ENCODE results near the gene SMARCAD1. TPM values are rescaled to one million over a fixed set of nuclear protein-coding genes. Genes with fewer than 3 reads are reported as not detected.

SMARCAD1 gene
- total and polyA plus RNA-seq, 2 of the 8 experiments (the other 6 are each of a cell fraction or from before 2014, with no cell fraction given), result 24.1 to 59.4 TPM

GRCh38 chr4:94332983-94333590 lies 125.4 kb downstream of the SMARCAD1 start:
- Histone ChIP-seq H2BK5ac (ENCODE audit: low read depth, low read length) (no peak overlapping the region), H2BK120ac (replicated peaks; ENCODE audit: low read depth, low read length) (no peak overlapping the region), H3K79me1 (ENCODE audit: low read depth, low read length) (no peaks in the 10 kb centered on the region), H4K20me1 (replicated peaks in 1 of 2; ENCODE audit: control insufficient read depth in 1 of 2, insufficient read depth in 2 of 2, low read length in 2 of 2) (no peaks in the 10 kb centered on the region), H3K27me3 (replicated peaks in 1 of 4; ENCODE audit: control insufficient read depth in 3 of 4, extremely low read depth in 1 of 4, insufficient read depth in 3 of 4, low read length in 3 of 4) (no peaks in the 10 kb centered on the region), H2AK5ac (ENCODE audit: low read depth, low read length) (no peak overlapping the region), H3K79me2 (ENCODE audit: control insufficient read depth in 1 of 2, insufficient read depth in 2 of 2, low read length in 2 of 2) (no peaks in the 10 kb centered on the region), H3K36me3 (ENCODE audit: control insufficient read depth in 2 of 4, insufficient read depth in 4 of 4, low read length in 3 of 4) (no peaks in the 10 kb centered on the region), H4K5ac (ENCODE audit: insufficient read length, low read depth, low read length) (no peak overlapping the region), H3K27ac (ENCODE audit: low read depth, low read length) (no peak overlapping the region), H3K4me3 (ENCODE audit: extremely low read depth in 1 of 4, insufficient read depth in 2 of 4, low read depth in 3 of 4, low read length in 4 of 4) (no peak overlapping the region), H4K91ac (replicated peaks; ENCODE audit: insufficient read length, low read length) (no peak overlapping the region), H3K23ac (ENCODE audit: insufficient read length) (no peak overlapping the region), H3K23me2 (ENCODE audit: low read depth, low read length) (no peaks in the 10 kb centered on the region), H2BK12ac (ENCODE audit: low read depth, low read length) (no peak overlapping the region), H3K18ac (ENCODE audit: extremely low read depth, low read length) (no peak overlapping the region), H2AFZ (ENCODE audit: low read length) (0 out of 2 replicates have a peak overlapping the region, but pooled peaks have one; percentile 63), H2BK20ac (ENCODE audit: low read length) (no peak overlapping the region), H3K9me3 (ENCODE audit: insufficient read depth in 2 of 2, low read depth in 1 of 2, low read length in 1 of 2) (no peaks in the 10 kb centered on the region; a peak in 1 of 4 replicates), H2BK15ac (ENCODE audit: low read length) (no peak overlapping the region), H4K8ac (ENCODE audit: extremely low read depth, insufficient read depth, low read length) (no peak overlapping the region), H3K9ac (replicated peaks in 1 of 4; ENCODE audit: extremely low read depth in 1 of 4, low read depth in 3 of 4, low read length in 3 of 4) (no peak overlapping the region), H3K4me1 (replicated peaks in 1 of 4; ENCODE audit: control insufficient read depth in 3 of 4, insufficient read depth in 4 of 4, low read length in 3 of 4) (peaks cover 0 to 3% (median under 1%) of the 10 kb centered on the region in 4 experiments; a peak in 2 of 7 replicates), H3K4me2 (ENCODE audit: insufficient read depth in 1 of 2, low read depth in 2 of 2, low read length in 2 of 2) (peak overlapping the region in 1 of 2 experiments; percentile 12; a peak in 1 of 4 replicates), H3K56ac (replicated peaks; ENCODE audit: insufficient read length, low read depth, low read length) (no peak overlapping the region), H3K14ac (ENCODE audit: insufficient read length) (no peak overlapping the region), H3K4ac (replicated peaks; ENCODE audit: insufficient read length, low read depth, low read length) (no peak overlapping the region)
- FAIRE-seq (peak; percentile 80), DNase-seq (ENCODE audit: low read depth in 1 of 2, low spot score in 2 of 2) (no peak)
- 53% methylated on average over 5 of the region's 5 CpGs; no CpG with 5 or more reads in 1 of the 2 experiments for WGBS, 2 experiments (ENCODE audit: extremely low coverage in 1 of 2, insufficient coverage in 1 of 2, insufficient read length in 1 of 2, insufficient replicate concordance in 2 of 2, low coverage in 1 of 2, low lambda C conversion rate in 2 of 2, missing lambda C conversion rate in 1 of 2)
- CTCF ChIA-PET (ENCODE audit: partially characterized antibody), result interaction anchor here (0.7 to 2.2 kb wide), 18 partner anchors 9 to 288 kb away, joined by 3 to 9 read pairs (median 4); partner anchors contain the start of gene HPGDS
- POLR2A ChIA-PET (ENCODE audit: partially characterized antibody), result no interaction called here
- no peak for TF ChIP-seq SP4 (IDR thresholded peaks at IDR 0.05; ENCODE audit: low read length)
- TF ChIP-seq HDAC2 (IDR thresholded peaks at IDR 0.05; ENCODE audit: borderline replicate concordance in 1 of 2, low read depth in 2 of 2, low read length in 2 of 2), result no peak
- no peak for TF ChIP-seq JUN (IDR thresholded peaks at IDR 0.05; ENCODE audit: low read depth, low read length)
- TF ChIP-seq SP1 (IDR thresholded peaks at IDR 0.05; ENCODE audit: low read depth, low read length), result peak; percentile 67; the same call in 1 of the 2 replicates
- TF ChIP-seq CTCF (IDR thresholded peaks at IDR 0.05; ENCODE audit: control extremely low read depth in 1 of 3, insufficient read depth in 1 of 3, low read depth in 1 of 3, low read length in 3 of 3), result peak in 2 of 3 experiments; percentile 23 to 48; a peak in 2 of 4 replicates
- TF ChIP-seq RNF2 (IDR thresholded peaks at IDR 0.05; ENCODE audit: borderline replicate concordance, low read depth, low read length, missing control alignments, poor library complexity, severe bottlenecking), result no peak
- TF ChIP-seq KDM1A (IDR thresholded peaks at IDR 0.05; ENCODE audit: borderline replicate concordance, low read length), result no peak
- TF ChIP-seq CEBPB (IDR thresholded peaks at IDR 0.05; ENCODE audit: low read depth, low read length), result no peak
- no peak for TF ChIP-seq YY1 (IDR thresholded peaks at IDR 0.05; ENCODE audit: low read depth, low read length)
- no peak for TF ChIP-seq GABPA (IDR thresholded peaks at IDR 0.05; ENCODE audit: borderline replicate concordance, insufficient read depth, low read length)

Measured in H1 (cell line).